Endothelial cell of umbilical vein (primary cell): ENCODE data around the gene CNPY1. TPM values are rescaled to one million over a fixed set of nuclear protein-coding genes. Genes with fewer than 3 reads are reported as not detected.

Source experiments
- BruUV-seq: library from RNA; stranded (reverse); fragments of 400-500 nt; replicated peaks from 2 replicates; lab custom pipeline; 2021; lab: Mats Ljungman, UMichigan
- CTCF ChIA-PET: fragments of 300-600, 350-600 bp; sonication (Branson Sonifier 250); formaldehyde crosslinking; loops from one replicate; lab custom pipeline; 2021; ENCODE audit warnings: antibody characterized with exemption, inconsistent platforms; lab: Charles Lee
- POLR2A ChIA-PET: fragments of 300-600, 350-600 bp; sonication (Branson Sonifier 250); formaldehyde crosslinking; loops from one replicate; lab custom pipeline; 2021; ENCODE audit warnings: antibody characterized with exemption, inconsistent platforms; lab: Charles Lee
- DNase-seq: peaks from one replicate; pipeline ENCODE4 v3.0.0-alpha.2; 2011; ENCODE audit warnings: low read depth, low spot score
- FAIRE-seq: peaks from 2 replicates; lab custom pipeline; 2011; peaks lifted over from hg19 to GRCh38; lab: Jason Lieb, UNC
- H2AFZ ChIP-seq: 2 replicates; pipeline ENCODE4 v1.6.0; 2012; ENCODE audit warnings: low read depth, low read length, control low read depth, inconsistent platforms
- H3K27ac ChIP-seq: 2 replicates; pipeline ENCODE4 v1.5.1; 2011; ENCODE audit warnings: low read depth, mild to moderate bottlenecking, control low read depth, low read length, moderate library complexity; ENCODE audit not compliant: insufficient read depth
- H3K27me3 ChIP-seq, 2 experiments: 2 replicates each; pipeline versions ENCODE4 v1.6.0 to v1.6.1; 2011; ENCODE audit warnings: low read length in 2 of 2, mixed read lengths in 1 of 2; ENCODE audit not compliant: control insufficient read depth in 2 of 2, insufficient read depth in 2 of 2
- H3K36me3 ChIP-seq, 2 experiments: 2 replicates in 1 of 2; 3 replicates in 1 of 2; pipeline ENCODE4 v1.5.1; 2011; ENCODE audit warnings: low read length in 2 of 2, mild to moderate bottlenecking in 1 of 2, moderate library complexity in 1 of 2; ENCODE audit not compliant: control insufficient read depth in 2 of 2, insufficient read depth in 2 of 2; ENCODE audit errors: extremely low read depth in 1 of 2
- H3K4me1 ChIP-seq: 3 replicates; pipeline ENCODE4 v1.5.1; 2011; ENCODE audit warnings: mild to moderate bottlenecking, low read length; ENCODE audit not compliant: control insufficient read depth, insufficient read depth; ENCODE audit errors: extremely low read depth
- H3K4me2 ChIP-seq: 2 replicates; pipeline ENCODE4 v1.6.1; 2011; ENCODE audit warnings: low read length, control low read depth, mixed read lengths; ENCODE audit not compliant: insufficient read depth
- H3K4me3 ChIP-seq, 3 experiments: fragments of 200-600 bp in 1 of 3; sonication (generic), shearing (Covaris generic) in 1 of 3; replicated peaks in 1 of 3; 2 replicates each; pipeline ENCODE4 v1.5.1; 2011 to 2016; ENCODE audit warnings: control low read depth in 3 of 3, low read length in 3 of 3, mild to moderate bottlenecking in 2 of 3, inconsistent platforms in 1 of 3, low read depth in 1 of 3, moderate library complexity in 1 of 3; ENCODE audit not compliant: insufficient read depth in 1 of 3
- H3K79me2 ChIP-seq: 2 replicates; pipeline ENCODE4 v1.6.0; 2012; ENCODE audit warnings: low read length, inconsistent platforms; ENCODE audit not compliant: control insufficient read depth, insufficient read depth
- H3K9ac ChIP-seq: replicated peaks from 2 replicates; pipeline ENCODE3; 2011; ENCODE audit warnings: low read length, control low read depth; ENCODE audit not compliant: insufficient read depth; ENCODE audit errors: extremely low read depth
- H3K9me1 ChIP-seq: replicated peaks from 3 replicates; pipeline ENCODE4 v1.6.0; 2011; ENCODE audit warnings: mild to moderate bottlenecking, low read length; ENCODE audit not compliant: control insufficient read depth, insufficient read depth; ENCODE audit errors: extremely low read depth
- H3K9me3 ChIP-seq: replicated peaks from 2 replicates; pipeline ENCODE4 v1.5.1; 2012; ENCODE audit warnings: low read length, inconsistent platforms; ENCODE audit not compliant: control insufficient read depth, insufficient read depth
- H4K20me1 ChIP-seq: replicated peaks from 2 replicates; pipeline ENCODE3; 2011; ENCODE audit warnings: mild to moderate bottlenecking, low read length; ENCODE audit not compliant: control insufficient read depth, insufficient read depth; ENCODE audit errors: extremely low read depth
- CTCF ChIP-seq, 2 donors: IDR thresholded peaks; 1 replicate in 1 of 2; 2 replicates in 1 of 2; pipeline ENCODE4 v1.5.1; 2011; ENCODE audit warnings: low read length in 2 of 2, mild to moderate bottlenecking in 2 of 2, moderate library complexity in 2 of 2, control low read depth in 1 of 2, inconsistent platforms in 1 of 2, low read depth in 1 of 2; ENCODE audit not compliant: insufficient read depth in 1 of 2; ENCODE audit errors: extremely low read depth in 1 of 2
- EZH2 ChIP-seq: IDR thresholded peaks from 2 replicates; pipeline ENCODE4 v1.6.1; 2012; ENCODE audit warnings: borderline replicate concordance, low read depth, mild to moderate bottlenecking, moderate library complexity, low read length, inconsistent platforms; ENCODE audit not compliant: severe bottlenecking
- FOS ChIP-seq: IDR thresholded peaks from 2 replicates; pipeline ENCODE4 v1.6.1; 2011; ENCODE audit warnings: mild to moderate bottlenecking, low read length, moderate library complexity, borderline replicate concordance; ENCODE audit not compliant: insufficient read depth
- GATA2 ChIP-seq: IDR thresholded peaks from 2 replicates; pipeline ENCODE4 v1.7.0; 2011; ENCODE audit warnings: low read depth, mild to moderate bottlenecking, moderate library complexity, mixed read lengths, low read length; ENCODE audit not compliant: insufficient read length, insufficient read depth
- JUN ChIP-seq: IDR thresholded peaks from 2 replicates; pipeline ENCODE4 v1.6.1; 2011; ENCODE audit warnings: borderline replicate concordance, low read depth; ENCODE audit not compliant: insufficient read length, insufficient read depth
- MAX ChIP-seq: IDR thresholded peaks from 2 replicates; pipeline ENCODE4 v1.6.1; 2011; ENCODE audit not compliant: insufficient read depth, insufficient read length
- MYC ChIP-seq: IDR thresholded peaks from one replicate; pipeline ENCODE4 v1.6.1; 2011; ENCODE audit warnings: mild to moderate bottlenecking, low read depth, low read length
- POLR2A ChIP-seq: IDR thresholded peaks from 2 replicates; pipeline ENCODE4 v1.6.1; 2012; ENCODE audit warnings: low read depth, mild to moderate bottlenecking, control low read depth, low read length
- POLR2AphosphoS5 ChIP-seq: IDR thresholded peaks from 2 replicates; pipeline ENCODE4 v1.6.1; 2012; ENCODE audit warnings: low read depth, mild to moderate bottlenecking, control low read depth, low read length, moderate library complexity; ENCODE audit not compliant: insufficient read depth
- dilution Hi-C: fragments of 300-500 bp; cut with MboI; formaldehyde crosslinking; loops from one replicate; pipeline ENCODE4 v1.15.0; 2019; ENCODE audit warnings: low sequenced_read_pairs; ENCODE audit not compliant: extremely low pct_ligation_motif_present
- intact Hi-C: fragments of 100-400 bp; cut with micrococcal nuclease; formaldehyde crosslinking; loops from one replicate; pipeline ENCODE4 v1.10.0; 2022
- polyA plus RNA-seq, 4 experiments: library from polyadenylated mRNA; depleted of rRNA in 3 of 4; stranded (reverse) in 3 of 4; unstranded in 1 of 4; fragments of >200 nt; gene quantifications; 2 replicates each; pipeline versions ENCODE4 v1.2.1 to v1.2.3, GENCODE V29; 2011 to 2012; ENCODE audit warnings: missing spikeins in 1 of 4
- total RNA-seq: library from RNA; stranded (reverse); gene quantifications from 2 replicates; pipeline ENCODE4 v1.2.3, GENCODE V29; 2021

Gene CNPY1
- total and polyA plus RNA-seq, 2 donors (not counting 3 experiments of a cell fraction or from before 2014, with no cell fraction given): not detected

- no TSS peak for BruUV-seq
- no peaks in the 10 kb centered on the region for H3K4me1 ChIP-seq
- H3K27me3 ChIP-seq: no peaks in the 10 kb centered on the region
- H3K36me3 ChIP-seq: no peaks in the 10 kb centered on the region
- DNase-seq (no peak), FAIRE-seq (no peak)
- H3K4me2 ChIP-seq: no peak overlapping the region
- ChIA-PET CTCF (no interaction called here), POLR2A (no interaction called here)
- H3K9me3 ChIP-seq: no peaks in the 10 kb centered on the region
- no peaks in the 10 kb centered on the region for H3K79me2 ChIP-seq
- H2AFZ ChIP-seq: no peak overlapping the region
- H3K9me1 ChIP-seq: no peaks in the 10 kb centered on the region
- H4K20me1 ChIP-seq: no peaks in the 10 kb centered on the region
- dilution Hi-C loops: no loop called here
- H3K4me3 ChIP-seq: no peak overlapping the region
- intact Hi-C loops: no loop called here
- H3K9ac ChIP-seq: no peak overlapping the region
- H3K27ac ChIP-seq: no peak overlapping the region
- TF ChIP-seq MAX: no peak
- TF ChIP-seq CTCF (IDR thresholded peaks at IDR 0.05; ENCODE audit: extremely low read depth in 1 of 2, insufficient read depth in 1 of 2, low read depth in 1 of 2, low read length in 2 of 2): no peak
- no peak for TF ChIP-seq POLR2AphosphoS5
- no peak for TF ChIP-seq POLR2A
- no peak for TF ChIP-seq MYC
- no peak for TF ChIP-seq JUN
- no peak for TF ChIP-seq GATA2
- no peak for TF ChIP-seq EZH2
- TF ChIP-seq FOS: no peak
These were observed 12.6 kb upstream of the CNPY1 start for GRCh38 chr7:155558961-155559360.
